K562 (cell line): ENCODE measurements around the gene MCTS1. TPM values are rescaled to one million over a fixed set of nuclear protein-coding genes. Genes with fewer than 3 reads are reported as not detected.
A peak's percentile ranks its signal among the peaks of the same experiment; 100 is the strongest.

Source experiments
- ATF7 ChIP-seq: fragments of 450-650 bp; IDR thresholded peaks from 2 replicates; pipeline ENCODE4 v1.7.1; 2014; ENCODE audit warnings: mild to moderate bottlenecking, moderate library complexity
- CAMTA2 ChIP-seq: fragments of 250-450 bp; sonication (Bioruptor Pico); conservative IDR thresholded peaks from 2 replicates; pipeline ENCODE4 v1.5.1; 2022
- CBX1 ChIP-seq: sonication (generic); IDR thresholded peaks from 2 replicates; pipeline ENCODE4 v1.6.1; 2016; ENCODE audit warnings: antibody characterized with exemption, low read depth, mild to moderate bottlenecking
- CBX2 ChIP-seq: fragments of 200-600 bp; sonication (generic); IDR thresholded peaks from one replicate; pipeline ENCODE4 v1.6.1; 2012; ENCODE audit warnings: mild to moderate bottlenecking, low read length, inconsistent platforms; ENCODE audit not compliant: insufficient read depth, poor library complexity, severe bottlenecking
- DMBX1 ChIP-seq: fragments of 250-450 bp; sonication (Bioruptor Pico); IDR thresholded peaks from 2 replicates; pipeline ENCODE4 v1.8.0; 2022; ENCODE audit warnings: inconsistent platforms, mild to moderate bottlenecking, moderate library complexity, borderline replicate concordance
- EP400 ChIP-seq: fragments of 450-650 bp; IDR thresholded peaks from 2 replicates; pipeline ENCODE4 v1.6.1; 2017; ENCODE audit warnings: antibody characterized with exemption, mild to moderate bottlenecking, moderate library complexity
- FIP1L1 ChIP-seq: fragments of 200-400 bp; formaldehyde crosslinking; IDR thresholded peaks from 2 replicates; pipeline ENCODE4 v1.6.1; 2018; ENCODE audit warnings: mild to moderate bottlenecking, low read depth, low read length; ENCODE audit not compliant: poor library complexity, severe bottlenecking
- FOXK2 ChIP-seq, 2 experiments: fragments of 450-650 bp; IDR thresholded peaks in 1 of 2; conservative IDR thresholded peaks in 1 of 2; 2 replicates each; pipeline ENCODE4 v1.6.1; 2016; ENCODE audit warnings: low read depth in 2 of 2, mild to moderate bottlenecking in 1 of 2
- HDAC1 ChIP-seq, 2 experiments: fragments of 450-650 bp; IDR thresholded peaks; 2 replicates each; pipeline ENCODE4 v1.6.1; 2016 to 2017; ENCODE audit warnings: inconsistent platforms in 1 of 2, mild to moderate bottlenecking in 1 of 2, moderate library complexity in 1 of 2
- MEF2D ChIP-seq: conservative IDR thresholded peaks from 2 replicates; pipeline ENCODE4 v1.6.1; 2016; ENCODE audit warnings: low read depth, missing genetic modification characterization, missing compliant biosample characterization
- NR2C1 ChIP-seq, 2 experiments: fragments of 450-650 bp; IDR thresholded peaks; 2 replicates each; pipeline ENCODE4 v1.6.1; 2017; ENCODE audit warnings: mild to moderate bottlenecking in 2 of 2, antibody characterized with exemption in 1 of 2, inconsistent platforms in 1 of 2, missing compliant biosample characterization in 1 of 2, missing genetic modification characterization in 1 of 2
- NRF1 ChIP-seq, 2 experiments: fragments of 450-650 bp; IDR thresholded peaks in 1 of 2; conservative IDR thresholded peaks in 1 of 2; 2 replicates each; pipeline ENCODE4 v1.6.1; 2014; ENCODE audit warnings: mild to moderate bottlenecking in 2 of 2
- TRIM24 ChIP-seq, 2 experiments: fragments of 450-650 bp; IDR thresholded peaks; 2 replicates each; pipeline ENCODE4 v1.6.1; 2016
- ZFP30 ChIP-seq: fragments of 250-450 bp; sonication (Bioruptor Pico); IDR thresholded peaks from 2 replicates; pipeline ENCODE4 v1.8.0; 2022; ENCODE audit warnings: moderate library complexity, mild to moderate bottlenecking, inconsistent platforms, borderline replicate concordance
- ZNF134 ChIP-seq: fragments of 250-450 bp; sonication (Bioruptor Pico); conservative IDR thresholded peaks from 2 replicates; pipeline ENCODE4 v1.4.0; 2020
- ZNF184 ChIP-seq: sonication (generic); formaldehyde crosslinking; IDR thresholded peaks from 2 replicates; pipeline ENCODE4 v1.5.0; 2020; ENCODE audit warnings: missing genetic modification reagents
- ZNF217 ChIP-seq: sonication (generic); formaldehyde crosslinking; IDR thresholded peaks from 2 replicates; pipeline ENCODE4 v1.8.0; 2022; ENCODE audit warnings: mild to moderate bottlenecking, missing genetic modification reagents
- ZNF282 ChIP-seq: sonication (generic); formaldehyde crosslinking; IDR thresholded peaks from 2 replicates; pipeline ENCODE4 v1.8.1; 2023; ENCODE audit warnings: missing genetic modification reagents
- ZNF347 ChIP-seq: fragments of 450-650 bp; formaldehyde crosslinking; IDR thresholded peaks from 2 replicates; pipeline ENCODE4 v1.4.0; 2020; ENCODE audit warnings: low read depth, mild to moderate bottlenecking, moderate library complexity
- polyA plus RNA-seq, 8 experiments: library from polyadenylated mRNA; depleted of rRNA in 4 of 8; stranded (reverse) in 5 of 8; unstranded in 3 of 8; fragments of >200 nt; fragmentation: Nextera tagmentation in 2 of 8; fragmentation: Illumina TruSeq in 1 of 8; extraction: Ambion mirVana in 2 of 8; extraction: Trizol in 1 of 8; gene quantifications; 2 replicates each; pipeline versions ENCODE4 v1.2.1 to v1.2.3, GENCODE V29; 2011 to 2014; ENCODE audit warnings: inconsistent platforms in 1 of 8, missing spikeins in 1 of 8
- total RNA-seq, 7 experiments: library from RNA; depleted of rRNA in 6 of 7; stranded (reverse); fragments of >200 nt in 6 of 7; fragmentation: Illumina TruSeq in 2 of 7; extraction: Trizol in 2 of 7; gene quantifications; 2 replicates each; pipeline versions ENCODE4 v1.2.1 to v1.2.3, GENCODE V29; 2011 to 2021; ENCODE audit warnings: low replicate concordance in 1 of 7
- TF ChIP-seq, protein P1 (sequence below): fragments of 450-650 bp; formaldehyde crosslinking; IDR thresholded peaks from 2 replicates; pipeline ENCODE4 v1.4.0; 2022; ENCODE audit warnings: missing genetic modification characterization
- TF ChIP-seq, protein P2 (sequence below): fragments of 450-650 bp; IDR thresholded peaks from 2 replicates; pipeline ENCODE4 v1.6.1; 2017; ENCODE audit warnings: antibody characterized with exemption, mild to moderate bottlenecking
- TF ChIP-seq, protein P3 (sequence below): sonication (generic); formaldehyde crosslinking; IDR thresholded peaks from 2 replicates; pipeline ENCODE4 v1.8.0; 2022; ENCODE audit warnings: missing genetic modification reagents, mild to moderate bottlenecking, moderate library complexity, borderline replicate concordance
- TF ChIP-seq, protein P4 (sequence below): sonication (generic); formaldehyde crosslinking; IDR thresholded peaks from 2 replicates; pipeline ENCODE4 v1.8.0; 2022; ENCODE audit warnings: mild to moderate bottlenecking, missing genetic modification reagents

Gene MCTS1
- total and polyA plus RNA-seq, 9 of the 15 experiments (the other 6 are each of a cell fraction or from before 2014, with no cell fraction given): 65.3 to 300 (median 152) TPM

DNA sequence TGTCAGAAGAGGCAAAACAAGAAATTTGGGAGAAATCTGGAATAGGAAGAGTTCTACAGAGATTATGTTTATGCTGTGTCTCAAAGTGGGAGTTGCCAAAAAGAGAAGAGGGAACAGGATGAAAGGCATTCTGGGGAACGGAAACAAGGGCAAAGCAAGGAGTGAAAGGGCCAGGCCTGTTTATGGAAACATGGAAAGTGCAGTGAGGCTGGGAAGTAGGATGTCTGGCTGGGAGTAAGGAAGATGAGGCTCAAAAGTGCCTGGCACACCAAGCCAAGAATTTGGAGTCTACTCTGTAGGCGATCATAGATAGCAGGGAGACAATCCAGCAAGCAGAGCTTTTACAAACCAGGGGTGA lies 41.4 kb upstream of the MCTS1 start (continued):
- no peak for TF ChIP-seq EP400
- peak; percentile 46; the same call in 1 of the 2 replicates for TF ChIP-seq DMBX1
- TF ChIP-seq, protein P1, sequence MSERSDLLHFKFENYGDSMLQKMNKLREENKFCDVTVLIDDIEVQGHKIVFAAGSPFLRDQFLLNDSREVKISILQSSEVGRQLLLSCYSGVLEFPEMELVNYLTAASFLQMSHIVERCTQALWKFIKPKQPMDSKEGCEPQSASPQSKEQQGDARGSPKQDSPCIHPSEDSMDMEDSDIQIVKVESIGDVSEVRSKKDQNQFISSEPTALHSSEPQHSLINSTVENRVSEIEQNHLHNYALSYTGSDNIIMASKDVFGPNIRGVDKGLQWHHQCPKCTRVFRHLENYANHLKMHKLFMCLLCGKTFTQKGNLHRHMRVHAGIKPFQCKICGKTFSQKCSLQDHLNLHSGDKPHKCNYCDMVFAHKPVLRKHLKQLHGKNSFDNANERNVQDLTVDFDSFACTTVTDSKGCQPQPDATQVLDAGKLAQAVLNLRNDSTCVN (CRISPR knock-in tag): no peak
- TF ChIP-seq ZNF282 (CRISPR knock-in tag): no peak
- TF ChIP-seq ZNF217 (CRISPR knock-in tag): no peak
- no peak for TF ChIP-seq TRIM24 (IDR thresholded peaks at IDR 0.05)
- no peak for TF ChIP-seq FIP1L1
- TF ChIP-seq NR2C1 (IDR thresholded peaks at IDR 0.05): no peak
- TF ChIP-seq NR2C1 (tag; IDR thresholded peaks at IDR 0.05): no peak
- no peak for TF ChIP-seq CBX1
- peak; percentile 63 to 77 for TF ChIP-seq FOXK2 (conservative IDR thresholded peaks at IDR 0.05 in 1 of 2, IDR thresholded peaks at IDR 0.05 in 1 of 2; ENCODE audit: low read depth in 2 of 2)
- no peak for TF ChIP-seq CBX2
- no peak for TF ChIP-seq NRF1 (conservative IDR thresholded peaks at IDR 0.05 in 1 of 2, IDR thresholded peaks at IDR 0.05 in 1 of 2)
- TF ChIP-seq ATF7: no peak
- no peak for TF ChIP-seq ZNF347 (CRISPR knock-in tag)
- TF ChIP-seq, protein P2, sequence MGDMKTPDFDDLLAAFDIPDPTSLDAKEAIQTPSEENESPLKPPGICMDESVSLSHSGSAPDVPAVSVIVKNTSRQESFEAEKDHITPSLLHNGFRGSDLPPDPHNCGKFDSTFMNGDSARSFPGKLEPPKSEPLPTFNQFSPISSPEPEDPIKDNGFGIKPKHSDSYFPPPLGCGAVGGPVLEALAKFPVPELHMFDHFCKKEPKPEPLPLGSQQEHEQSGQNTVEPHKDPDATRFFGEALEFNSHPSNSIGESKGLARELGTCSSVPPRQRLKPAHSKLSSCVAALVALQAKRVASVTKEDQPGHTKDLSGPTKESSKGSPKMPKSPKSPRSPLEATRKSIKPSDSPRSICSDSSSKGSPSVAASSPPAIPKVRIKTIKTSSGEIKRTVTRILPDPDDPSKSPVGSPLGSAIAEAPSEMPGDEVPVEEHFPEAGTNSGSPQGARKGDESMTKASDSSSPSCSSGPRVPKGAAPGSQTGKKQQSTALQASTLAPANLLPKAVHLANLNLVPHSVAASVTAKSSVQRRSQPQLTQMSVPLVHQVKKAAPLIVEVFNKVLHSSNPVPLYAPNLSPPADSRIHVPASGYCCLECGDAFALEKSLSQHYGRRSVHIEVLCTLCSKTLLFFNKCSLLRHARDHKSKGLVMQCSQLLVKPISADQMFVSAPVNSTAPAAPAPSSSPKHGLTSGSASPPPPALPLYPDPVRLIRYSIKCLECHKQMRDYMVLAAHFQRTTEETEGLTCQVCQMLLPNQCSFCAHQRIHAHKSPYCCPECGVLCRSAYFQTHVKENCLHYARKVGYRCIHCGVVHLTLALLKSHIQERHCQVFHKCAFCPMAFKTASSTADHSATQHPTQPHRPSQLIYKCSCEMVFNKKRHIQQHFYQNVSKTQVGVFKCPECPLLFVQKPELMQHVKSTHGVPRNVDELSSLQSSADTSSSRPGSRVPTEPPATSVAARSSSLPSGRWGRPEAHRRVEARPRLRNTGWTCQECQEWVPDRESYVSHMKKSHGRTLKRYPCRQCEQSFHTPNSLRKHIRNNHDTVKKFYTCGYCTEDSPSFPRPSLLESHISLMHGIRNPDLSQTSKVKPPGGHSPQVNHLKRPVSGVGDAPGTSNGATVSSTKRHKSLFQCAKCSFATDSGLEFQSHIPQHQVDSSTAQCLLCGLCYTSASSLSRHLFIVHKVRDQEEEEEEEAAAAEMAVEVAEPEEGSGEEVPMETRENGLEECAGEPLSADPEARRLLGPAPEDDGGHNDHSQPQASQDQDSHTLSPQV: peak; percentile 63; the same call in 1 of the 2 replicates
- TF ChIP-seq CAMTA2 (CRISPR knock-in tag): no peak
- no peak for TF ChIP-seq ZFP30
- TF ChIP-seq MEF2D (tag): no peak
- TF ChIP-seq, protein P3, sequence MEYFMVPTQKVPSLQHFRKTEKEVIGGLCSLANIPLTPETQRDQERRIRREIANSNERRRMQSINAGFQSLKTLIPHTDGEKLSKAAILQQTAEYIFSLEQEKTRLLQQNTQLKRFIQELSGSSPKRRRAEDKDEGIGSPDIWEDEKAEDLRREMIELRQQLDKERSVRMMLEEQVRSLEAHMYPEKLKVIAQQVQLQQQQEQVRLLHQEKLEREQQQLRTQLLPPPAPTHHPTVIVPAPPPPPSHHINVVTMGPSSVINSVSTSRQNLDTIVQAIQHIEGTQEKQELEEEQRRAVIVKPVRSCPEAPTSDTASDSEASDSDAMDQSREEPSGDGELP (CRISPR knock-in tag): no peak
- TF ChIP-seq, protein P4, sequence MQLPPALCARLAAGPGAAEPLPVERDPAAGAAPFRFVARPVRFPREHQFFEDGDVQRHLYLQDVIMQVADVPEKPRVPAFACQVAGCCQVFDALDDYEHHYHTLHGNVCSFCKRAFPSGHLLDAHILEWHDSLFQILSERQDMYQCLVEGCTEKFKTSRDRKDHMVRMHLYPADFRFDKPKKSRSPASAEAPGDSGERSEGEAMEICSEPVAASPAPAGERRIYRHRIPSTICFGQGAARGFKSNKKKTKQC (CRISPR knock-in tag): no peak
- TF ChIP-seq ZNF134: 0 out of 2 replicates have a peak, but pooled peaks have one; percentile 10
- TF ChIP-seq ZNF184 (CRISPR knock-in tag): no peak
- TF ChIP-seq HDAC1 (IDR thresholded peaks at IDR 0.05): no peak
